HG03045 (cell line): ENCODE measurements around the gene CAMTA1.
"Not testable (repeated sequence)": the region's sequence is repeated elsewhere in the genome, so short reads cannot be mapped to it uniquely, and the experiment has no call there.

Source experiments
- ATAC-seq: cut with Tn5 transposase; IDR thresholded peaks from one replicate; pipeline ENCODE4 v1.9.1; 2021; ENCODE audit warnings: mild to moderate bottlenecking, moderate library complexity; ENCODE audit not compliant: unreplicated experiment

The CAMTA1 gene

DNA sequence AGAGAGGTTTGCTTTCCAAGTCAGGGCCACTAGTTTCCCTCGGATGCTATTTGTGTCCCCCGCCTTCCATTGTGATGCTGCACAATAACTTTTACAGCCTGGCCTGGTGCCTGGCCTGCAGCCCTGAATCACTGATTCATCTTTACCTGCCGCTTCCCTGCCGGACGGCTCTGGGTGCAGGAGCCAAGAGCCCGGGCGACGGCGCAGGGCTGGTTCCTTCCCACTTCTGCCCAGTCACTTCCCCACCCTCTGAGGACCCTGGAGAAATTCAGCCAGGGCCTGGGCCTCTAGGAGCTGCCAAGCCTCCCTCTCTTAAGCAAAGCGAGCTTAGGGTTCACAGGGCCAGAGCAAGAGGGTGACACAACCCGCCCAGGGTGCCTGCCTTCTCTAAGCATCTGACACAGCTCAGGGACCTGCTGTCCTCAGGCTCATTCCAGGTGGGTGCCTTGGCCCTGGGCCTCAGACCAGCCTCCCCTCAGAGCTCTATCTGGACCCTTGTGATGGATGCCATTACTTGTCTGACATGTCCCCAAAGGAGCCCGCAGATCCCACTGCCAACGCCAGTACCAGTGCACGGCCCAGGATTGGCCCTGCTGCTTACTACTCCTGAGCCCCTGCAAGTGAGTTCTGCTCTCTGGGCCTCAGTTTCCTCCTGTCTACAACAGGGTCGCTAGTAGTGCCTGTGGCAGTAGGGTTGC, 604.8 kb downstream of the CAMTA1 start:
- ATAC-seq = no peak

DNA sequence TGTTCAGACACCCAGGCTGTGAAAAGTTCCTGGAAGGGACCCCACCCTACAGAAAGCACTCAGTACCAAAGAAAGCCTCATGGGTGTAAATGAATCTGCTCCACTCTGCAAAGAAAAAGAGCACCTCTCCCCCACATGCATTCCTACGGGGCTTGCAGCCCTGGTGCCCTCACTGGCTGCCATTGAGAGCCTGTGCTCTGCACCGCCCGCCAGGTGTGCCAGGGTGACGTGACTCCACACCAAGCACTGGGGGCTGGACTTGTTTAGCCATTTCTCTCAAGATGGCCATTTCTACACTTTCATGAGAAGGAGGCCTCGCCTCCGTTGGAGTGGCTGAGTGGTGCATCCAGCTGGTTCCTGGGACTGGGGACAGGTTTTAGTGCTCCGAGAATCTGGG, 605.3 kb downstream of the CAMTA1 start:
- no peak for ATAC-seq

DNA sequence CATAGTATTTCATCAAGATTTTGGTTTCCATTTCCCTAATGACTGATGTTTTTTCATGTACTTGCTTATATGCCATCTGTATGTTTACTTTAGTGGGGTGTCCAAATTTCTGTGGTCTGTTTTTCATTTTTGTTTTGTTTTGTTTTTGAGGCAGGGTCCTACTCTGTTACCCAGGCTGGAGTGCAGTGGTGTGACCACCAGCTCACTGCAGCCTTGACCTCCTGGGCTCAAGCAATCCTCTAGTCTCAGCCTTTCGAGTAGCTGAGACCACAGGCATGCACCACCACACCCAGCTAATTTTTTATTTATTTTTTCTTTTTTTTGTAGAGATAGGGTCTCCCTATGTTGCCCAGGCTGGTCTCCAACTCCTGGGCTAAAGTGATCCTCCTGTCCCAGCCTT, 607.9 kb downstream of the CAMTA1 start:
- no peak for ATAC-seq

DNA sequence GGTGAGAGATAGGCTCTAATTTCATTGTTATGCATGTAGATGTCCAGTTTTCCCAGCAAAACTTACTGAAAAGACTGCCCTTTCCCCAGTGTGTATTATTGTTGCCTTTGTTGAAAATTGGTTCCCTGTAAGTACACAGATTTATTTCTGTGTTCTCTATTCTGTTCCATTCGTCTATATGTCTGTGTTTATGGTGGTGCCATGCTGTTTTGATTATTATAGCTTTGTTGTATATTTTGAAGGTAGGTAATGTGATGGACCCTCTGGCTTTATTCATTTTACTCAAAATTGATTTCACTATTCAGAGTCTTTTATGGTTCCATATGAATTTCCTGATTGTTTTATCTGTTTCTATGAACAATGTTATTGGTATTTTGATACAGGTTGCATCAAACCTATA, 610.0 kb downstream of the CAMTA1 start:
- no peak for ATAC-seq

DNA sequence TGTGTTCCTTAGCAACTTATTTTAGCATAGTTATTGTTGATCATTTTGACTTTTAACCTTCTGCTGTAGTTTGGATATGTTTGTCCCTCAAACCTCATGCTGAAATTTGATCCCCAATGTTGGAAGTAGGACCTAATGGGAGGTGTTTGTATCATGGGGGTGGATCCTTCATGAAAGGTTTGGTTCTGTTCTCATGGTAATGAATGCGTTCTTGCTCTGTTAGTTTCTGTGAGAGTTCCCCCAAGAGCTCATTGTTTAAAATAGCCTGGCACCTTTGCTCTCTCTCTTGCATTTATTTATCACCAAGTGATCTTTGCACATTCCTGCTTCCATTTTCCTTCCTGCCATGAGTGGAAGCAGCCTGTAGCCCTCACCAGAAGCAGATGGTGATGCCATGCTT, 613.7 kb downstream of the CAMTA1 start:
- ATAC-seq = no peak

DNA sequence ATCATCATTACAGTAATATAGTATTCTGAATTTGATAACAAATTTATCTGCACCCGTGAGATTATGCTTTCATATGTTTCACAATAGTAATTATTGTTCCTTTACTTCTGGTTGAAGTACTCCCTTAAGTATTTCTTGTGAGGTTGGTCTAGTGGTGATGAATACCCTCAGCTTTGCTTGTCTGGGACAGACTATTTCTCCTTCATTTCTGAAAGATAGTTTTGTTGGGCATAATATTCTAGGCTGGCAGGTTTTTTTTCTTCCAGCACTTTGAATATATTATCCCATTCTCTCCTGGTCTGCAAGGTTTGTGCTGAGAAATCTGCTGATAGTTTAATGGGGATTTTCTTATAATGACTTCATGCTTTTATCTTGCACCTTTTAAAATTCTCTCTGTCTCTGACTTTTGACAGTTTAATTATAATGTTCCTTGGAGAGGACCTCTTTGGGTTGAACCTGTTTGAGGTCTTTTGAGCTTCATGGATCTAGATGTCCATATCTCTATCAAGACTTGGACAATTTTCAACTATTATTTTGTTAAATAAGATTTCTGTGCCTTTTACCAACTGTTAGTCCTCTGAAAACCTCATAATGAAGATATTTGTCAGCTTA, 614.4 kb downstream of the CAMTA1 start:
- no peak for ATAC-seq

DNA sequence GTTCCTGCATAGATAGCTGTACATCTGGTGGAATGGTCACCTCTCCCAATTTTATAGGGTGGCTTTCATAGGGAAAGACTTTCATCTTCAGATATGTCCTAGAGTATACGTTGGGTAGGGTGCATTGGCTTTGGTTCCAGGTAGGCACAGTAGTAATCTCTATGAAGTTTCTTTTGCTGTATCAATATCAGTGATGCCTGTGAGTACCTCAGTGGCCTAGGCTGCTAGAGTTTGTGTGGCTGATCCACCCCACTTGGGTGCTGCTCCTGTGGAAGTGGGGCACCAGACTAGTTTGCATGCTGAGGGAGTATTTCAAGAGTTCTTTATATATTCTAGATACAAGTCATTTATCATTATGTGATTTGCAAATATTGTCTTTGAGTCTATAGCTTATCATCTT, 615.3 kb downstream of the CAMTA1 start:
- no peak for ATAC-seq

DNA sequence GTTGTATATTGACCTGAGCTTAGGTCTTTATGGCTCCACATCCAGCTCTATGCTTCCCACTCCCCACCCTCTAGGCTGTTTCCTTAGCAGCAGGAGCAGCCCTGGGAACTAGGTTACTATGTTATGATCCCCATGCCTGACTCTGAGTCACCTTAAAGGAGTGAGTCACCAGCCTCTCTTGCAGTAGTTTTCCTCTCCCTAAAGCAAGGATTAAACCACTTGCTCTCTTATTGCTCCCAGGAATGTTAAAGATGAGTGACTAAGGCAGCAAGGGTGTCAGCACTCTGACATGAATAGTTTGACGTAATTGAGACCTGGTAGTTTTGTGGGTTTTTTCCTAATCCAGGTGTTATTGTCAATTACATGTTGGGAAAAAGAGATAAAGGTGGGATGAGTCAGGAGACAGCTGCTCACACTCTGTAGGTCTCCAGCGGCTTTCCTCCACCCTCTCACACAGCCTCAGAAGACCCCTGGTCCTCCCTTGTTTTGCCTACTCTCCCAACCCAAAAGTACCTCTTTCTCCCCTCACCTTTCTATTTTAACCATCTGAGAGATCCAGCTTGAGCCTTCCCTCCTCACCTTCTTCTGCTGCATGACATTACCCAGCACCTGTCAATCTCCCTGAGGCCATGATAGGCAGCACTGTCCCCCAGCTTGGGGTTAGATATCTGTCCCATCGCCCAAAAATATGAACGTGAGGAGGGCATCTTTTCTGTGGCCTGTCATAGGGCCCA, 616.7 kb downstream of the CAMTA1 start:
- ATAC-seq = no peak

DNA sequence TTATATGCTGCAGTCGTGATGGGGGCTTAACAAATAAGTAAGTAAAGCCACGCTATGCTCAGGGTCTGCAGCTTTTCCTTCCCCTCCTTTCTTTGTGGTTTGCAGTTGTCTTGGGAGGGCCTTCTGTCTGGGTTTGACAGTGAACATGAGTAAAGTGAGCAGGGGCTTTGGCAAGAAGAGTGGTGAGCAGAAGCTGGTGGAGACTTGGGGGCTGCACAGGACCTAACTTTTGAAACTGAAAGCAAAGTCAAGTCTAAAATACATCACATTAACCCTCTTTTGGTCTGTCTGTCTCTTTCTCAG, 617.2 kb downstream of the CAMTA1 start:
- ATAC-seq = no peak

DNA sequence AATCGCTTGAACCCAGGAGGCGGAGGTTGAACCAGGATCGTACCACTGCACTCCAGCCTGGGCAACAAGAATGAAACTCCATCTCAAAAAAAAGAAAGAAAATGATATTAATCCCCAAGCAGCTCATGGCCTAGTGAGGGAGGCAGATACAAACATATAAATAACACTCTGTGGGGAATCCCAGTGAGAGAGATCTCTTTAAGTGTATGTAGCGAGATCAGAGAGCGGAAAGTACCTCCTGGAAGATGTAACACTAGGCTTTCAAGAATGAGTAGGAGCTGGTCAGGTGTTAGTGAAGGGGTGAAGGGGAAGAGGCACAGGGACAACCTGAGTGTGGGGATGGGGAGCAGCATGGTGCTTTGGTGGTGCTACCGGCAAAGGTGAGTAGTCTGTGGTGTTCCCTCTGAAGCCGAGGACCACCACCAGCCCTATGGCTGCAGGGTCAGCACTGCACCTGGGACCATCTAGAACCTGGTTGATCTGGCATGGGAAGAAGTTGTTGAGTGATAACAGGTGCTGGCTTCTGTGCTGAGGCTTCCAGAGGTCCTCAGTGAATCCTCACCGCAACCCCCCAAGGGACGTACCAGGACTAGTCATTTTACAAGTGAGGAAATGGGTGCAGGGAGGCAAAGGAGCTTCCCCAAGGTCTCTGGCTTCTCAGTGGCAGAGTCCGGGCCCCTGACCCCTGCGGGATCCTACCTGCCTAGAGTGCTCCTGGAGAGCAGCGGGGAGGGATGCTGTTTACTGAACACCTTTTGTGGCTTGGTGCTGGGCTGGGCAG, 618.2 kb downstream of the CAMTA1 start:
- ATAC-seq = no peak

DNA sequence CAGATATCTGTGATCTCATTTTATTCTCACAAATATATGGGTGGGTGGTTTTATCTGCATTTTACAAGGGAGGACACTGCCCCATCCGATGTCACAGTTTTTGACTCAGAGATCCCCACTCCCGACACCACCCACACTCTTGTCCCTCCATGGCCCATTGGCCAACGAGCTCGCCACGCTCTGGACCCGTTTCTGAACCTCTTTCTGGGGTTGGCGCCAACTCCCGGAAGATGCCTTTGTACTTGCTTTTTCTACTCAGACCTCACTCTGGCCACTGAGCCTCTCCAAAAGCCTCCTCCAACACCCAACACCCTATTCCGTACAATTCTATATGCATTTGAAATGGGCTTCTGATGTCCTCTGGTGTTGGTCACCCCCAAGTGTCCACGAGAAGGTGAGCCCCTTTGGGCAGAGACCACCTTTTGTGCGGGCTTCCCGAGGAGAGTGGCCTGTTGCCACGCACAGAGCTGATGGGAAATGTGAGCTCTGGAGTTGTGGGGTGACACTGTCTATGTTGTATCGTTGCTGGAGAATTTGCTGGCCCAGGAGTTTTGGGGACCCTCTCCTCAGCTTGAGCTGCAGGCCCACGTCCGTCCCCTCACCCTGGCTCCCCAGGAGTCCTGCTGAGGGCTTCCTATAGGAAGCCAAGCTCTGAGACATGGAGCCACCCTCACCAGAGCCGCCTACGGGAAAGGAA, 618.9 kb downstream of the CAMTA1 start:
- ATAC-seq = no peak

DNA sequence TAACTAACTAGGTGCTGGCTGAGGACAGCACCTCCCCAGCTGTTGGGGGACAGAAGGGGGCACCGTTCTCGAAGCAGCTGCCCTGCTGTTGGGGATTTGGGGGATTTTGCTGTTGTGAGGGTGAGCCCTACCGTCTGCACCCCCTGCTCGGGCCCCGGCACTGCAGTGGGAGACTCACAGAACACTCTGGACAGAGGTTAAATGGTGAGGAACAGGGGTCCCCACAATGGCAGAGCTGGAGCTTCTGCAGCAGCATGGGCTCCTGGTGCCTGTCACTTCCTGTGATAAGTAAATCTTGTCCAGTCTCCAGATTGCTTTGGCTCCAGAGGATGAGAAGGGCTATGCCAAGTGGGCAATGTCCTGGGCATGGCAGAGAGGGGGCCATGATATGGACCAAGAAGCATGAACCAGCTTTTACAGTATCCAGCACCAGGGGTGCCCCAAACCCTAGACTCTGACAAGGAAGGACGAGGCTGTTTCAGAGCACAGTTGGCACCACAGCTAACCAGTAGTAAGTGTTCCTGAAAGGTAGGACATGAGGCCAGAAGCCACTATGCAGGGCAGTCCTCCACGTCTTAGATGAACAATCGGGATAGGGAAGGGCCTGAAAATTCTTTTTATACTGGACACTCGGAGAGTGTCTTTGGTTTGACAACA, 620.7 kb downstream of the CAMTA1 start:
- ATAC-seq = no peak

DNA sequence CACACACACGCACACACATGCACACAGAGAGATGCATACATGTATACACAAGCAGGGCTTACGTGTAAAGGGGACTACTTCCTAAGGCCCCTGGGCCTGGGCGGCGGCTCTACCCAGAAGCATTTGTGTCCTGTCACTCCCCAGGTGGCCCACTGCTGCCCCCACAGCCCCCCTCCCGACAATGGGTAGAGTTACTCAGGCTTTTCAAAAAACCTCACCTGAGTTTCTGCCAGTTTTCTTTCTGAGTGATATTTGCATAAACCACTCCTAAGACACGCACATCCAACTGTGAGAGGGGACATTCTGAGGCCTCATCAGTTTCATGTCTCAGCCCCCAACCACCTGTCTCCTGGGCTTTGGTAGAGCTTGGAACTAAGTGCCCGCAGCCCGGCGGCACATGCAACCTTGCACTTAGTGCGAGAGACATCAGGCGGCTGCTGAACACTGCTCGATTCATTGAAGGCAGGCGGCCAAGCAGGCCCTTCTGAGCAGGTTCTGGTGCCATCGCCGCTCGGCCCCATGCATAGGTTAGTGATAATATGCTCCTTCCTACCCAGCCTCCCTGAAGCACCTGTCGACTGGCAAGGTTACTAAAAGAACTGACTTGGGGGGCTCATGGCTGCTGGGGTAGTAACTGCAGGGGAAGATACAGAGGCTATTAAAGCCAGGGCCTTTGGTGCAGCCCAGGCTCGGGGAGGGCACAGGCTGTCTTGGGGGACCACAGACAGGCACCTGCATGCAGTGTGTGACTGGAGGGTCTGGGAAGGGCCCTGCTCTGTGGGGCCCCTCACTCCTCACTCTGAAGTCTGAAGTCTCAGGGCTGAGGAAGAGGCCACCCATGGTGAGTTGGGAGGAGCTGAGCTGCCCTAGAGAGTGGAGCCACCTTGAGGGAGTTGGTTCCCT, 621.6 kb downstream of the CAMTA1 start:
- no peak for ATAC-seq

DNA sequence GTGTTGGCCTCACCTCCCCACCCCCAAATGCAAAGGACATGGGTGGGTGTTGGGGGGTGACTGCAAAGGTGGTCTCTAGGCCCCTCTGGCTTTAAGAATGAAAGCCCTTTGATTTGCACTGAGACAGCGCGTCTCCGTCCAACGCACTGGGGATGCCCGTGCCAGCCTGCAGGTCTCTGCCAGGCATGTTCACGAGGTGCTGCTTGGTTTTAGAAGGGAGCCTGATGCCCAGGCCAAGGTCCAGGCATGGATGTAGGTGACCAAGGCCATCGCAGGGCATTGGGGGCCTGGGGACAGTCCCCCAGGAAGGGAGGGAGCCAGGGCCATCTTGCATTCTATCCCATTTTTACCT, 622.3 kb downstream of the CAMTA1 start:
- no peak for ATAC-seq

DNA sequence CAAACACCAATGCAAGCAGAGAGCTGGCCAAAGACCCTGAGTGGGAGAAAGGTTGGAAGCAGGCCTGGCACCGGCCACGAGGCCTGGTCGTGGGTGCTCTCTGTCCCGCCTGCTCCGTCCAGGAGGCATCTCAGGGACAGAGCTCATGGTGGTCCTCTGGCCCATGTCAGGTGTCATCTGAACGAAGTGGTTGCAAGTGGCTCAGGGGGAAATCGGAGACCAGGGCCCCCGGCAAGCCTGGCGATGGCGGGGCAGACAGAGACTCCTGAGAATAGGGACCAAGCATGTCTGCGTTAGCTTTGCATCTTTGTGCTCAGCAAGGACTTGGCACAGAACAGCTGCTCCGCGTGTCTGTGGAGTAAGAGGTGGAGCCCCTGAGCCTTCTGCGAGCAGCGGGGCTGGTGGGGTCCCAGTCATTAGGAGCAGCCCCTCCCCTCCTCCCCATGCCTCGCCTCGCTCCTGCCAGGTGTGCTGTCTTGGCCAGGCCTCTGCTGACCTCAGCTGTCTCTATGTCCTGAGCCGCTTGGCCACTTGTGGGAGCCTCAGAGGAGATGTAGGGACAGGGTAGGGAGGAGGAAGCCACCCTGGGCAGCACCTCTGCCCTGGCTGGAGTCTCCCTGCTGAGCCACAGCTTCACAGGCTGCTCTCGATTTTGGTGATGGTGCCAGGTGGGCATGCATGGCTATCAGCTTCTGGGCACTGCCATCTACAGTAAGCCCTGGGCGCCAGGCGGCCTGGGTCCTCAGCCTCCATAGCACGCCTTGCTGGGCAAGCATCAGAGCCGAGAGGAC, 622.9 kb downstream of the CAMTA1 start:
- no peak for ATAC-seq

DNA sequence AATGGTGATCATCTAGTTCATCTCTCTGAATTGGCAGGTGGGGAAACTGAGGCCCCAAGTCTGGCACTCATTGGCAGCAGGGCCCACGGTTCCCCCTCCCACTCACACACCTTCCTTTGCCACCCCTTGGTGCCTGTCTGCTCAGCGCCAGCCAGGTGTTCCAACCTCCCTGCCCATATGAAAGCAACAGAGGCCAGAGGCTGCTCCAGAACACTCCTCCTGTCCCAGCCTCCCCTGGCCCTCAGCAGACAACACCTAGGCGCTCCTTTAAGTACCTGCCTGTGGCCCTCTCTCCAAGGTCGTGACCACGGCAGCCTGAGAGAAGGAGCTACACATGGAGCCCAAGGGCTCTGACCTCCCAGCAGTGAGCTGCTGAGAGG, 623.5 kb downstream of the CAMTA1 start:
- no peak for ATAC-seq

DNA sequence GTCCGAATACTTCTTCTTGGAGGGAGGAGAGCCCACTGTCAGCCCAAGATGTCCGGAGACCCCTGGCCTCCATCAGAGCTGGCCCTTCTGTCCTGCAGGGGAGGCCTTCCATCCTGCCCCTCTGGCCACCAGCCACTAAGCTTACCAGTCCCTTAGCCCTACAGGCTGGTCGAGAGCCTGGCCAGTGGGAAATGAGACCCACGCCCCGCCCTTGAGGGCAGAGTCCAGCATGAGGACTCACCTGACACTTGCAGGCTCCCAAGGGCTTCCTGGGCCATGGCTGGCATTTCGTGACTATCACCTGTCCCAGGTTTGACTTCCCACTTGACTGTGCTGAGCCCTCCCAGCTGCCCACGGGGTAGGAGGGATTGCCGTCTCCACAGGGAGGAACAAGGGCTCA, 624.0 kb downstream of the CAMTA1 start:
- no peak for ATAC-seq

DNA sequence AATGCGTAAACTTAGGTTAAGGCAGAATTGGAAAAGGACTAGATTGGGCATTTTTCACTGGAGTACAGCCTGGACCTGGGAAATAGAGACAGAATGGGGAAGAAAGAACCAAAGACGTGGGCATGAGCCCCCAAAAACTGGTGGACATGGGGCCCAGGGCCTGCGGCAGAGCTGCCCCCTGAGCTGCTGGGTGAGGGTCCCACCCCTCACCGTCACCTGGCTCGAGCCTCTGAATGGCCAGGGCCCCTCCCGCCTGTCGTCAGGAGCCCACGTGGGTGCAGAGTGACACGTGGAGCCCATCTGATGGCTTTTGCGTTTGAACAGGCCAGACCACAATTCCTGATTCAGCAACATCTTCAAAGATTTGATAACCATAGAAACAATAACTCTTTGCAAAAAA, 624.9 kb downstream of the CAMTA1 start:
- no peak for ATAC-seq

DNA sequence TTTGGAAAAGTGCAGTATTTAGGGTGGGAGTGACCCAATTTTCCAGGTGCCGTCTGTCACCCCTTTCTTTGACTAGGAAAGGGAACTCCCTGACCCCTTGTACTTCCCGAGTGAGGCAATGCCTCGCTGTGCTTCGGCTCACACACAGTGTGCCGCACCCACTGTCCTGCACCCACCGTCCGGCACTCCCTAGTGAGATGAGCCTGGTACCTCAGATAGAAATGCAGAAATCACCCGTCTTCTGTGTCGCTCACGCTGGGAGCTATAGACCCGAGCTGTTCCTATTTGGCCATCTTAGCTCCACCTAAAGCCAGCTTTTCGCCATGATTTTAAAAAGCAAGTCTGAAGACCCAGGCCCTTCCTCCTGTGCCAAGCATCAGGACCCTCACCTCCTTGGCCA, 632.4 kb downstream of the CAMTA1 start:
- not testable (repeated sequence) for ATAC-seq
